Stimulated activated CD8-positive, alpha-beta memory T cell treated with anti-CD3 and anti-CD28 coated beads, Interleukin-4, amount 100 ng/mL, for 24 hours (primary cell): ENCODE results near the gene PDIA5.
"Not testable (repeated sequence)": the region's sequence is repeated elsewhere in the genome, so short reads cannot be mapped to it uniquely, and the experiment has no call there.

ENCODE experiments used
- DNase-seq: peaks from one replicate; pipeline ENCODE4 v3.0.0-alpha.2; 2020; ENCODE audit warnings: low read depth

PDIA5 gene

GRCh38 chr3:123150449-123151215 lies 83.8 kb downstream of the PDIA5 start:
- no peak for DNase-seq

GRCh38 chr3:123151251-123151705 lies 84.5 kb downstream of the PDIA5 start:
- no peak for DNase-seq

DNA sequence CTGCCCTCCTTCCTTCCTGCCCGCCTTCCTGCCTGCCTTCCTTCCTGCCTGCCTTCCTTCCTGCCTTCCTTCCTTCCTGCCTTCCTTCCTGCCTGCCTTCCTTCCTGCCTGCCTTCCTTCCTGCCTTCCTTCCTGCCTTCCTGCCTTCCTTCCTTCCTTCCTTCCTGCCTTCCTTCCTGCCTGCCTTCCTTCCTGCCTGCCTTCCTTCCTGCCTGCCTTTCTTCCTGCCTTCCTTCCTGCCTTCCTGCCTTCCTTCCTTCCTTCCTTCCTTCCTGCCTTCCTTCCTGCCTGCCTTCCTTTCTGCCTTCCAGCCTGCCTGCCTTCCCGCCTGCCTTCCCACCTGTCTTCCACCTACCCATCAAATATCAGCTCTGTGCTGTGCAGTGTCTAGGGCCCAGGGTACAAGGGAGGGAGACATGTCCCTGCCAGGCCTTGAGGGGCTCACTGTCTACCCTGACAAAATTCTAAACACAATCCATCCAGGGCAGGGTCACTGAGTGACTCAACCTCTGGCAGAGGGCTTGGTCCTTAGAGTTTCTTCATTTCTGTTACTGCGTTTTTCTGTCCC lies 85.1 kb downstream of the PDIA5 start:
- DNase-seq, result not testable (repeated sequence)

GRCh38 chr3:123152687-123153086 lies 85.9 kb downstream of the PDIA5 start:
- no peak for DNase-seq

GRCh38 chr3:123153125-123154019 lies 86.5 kb downstream of the PDIA5 start:
- DNase-seq, result no peak

DNA sequence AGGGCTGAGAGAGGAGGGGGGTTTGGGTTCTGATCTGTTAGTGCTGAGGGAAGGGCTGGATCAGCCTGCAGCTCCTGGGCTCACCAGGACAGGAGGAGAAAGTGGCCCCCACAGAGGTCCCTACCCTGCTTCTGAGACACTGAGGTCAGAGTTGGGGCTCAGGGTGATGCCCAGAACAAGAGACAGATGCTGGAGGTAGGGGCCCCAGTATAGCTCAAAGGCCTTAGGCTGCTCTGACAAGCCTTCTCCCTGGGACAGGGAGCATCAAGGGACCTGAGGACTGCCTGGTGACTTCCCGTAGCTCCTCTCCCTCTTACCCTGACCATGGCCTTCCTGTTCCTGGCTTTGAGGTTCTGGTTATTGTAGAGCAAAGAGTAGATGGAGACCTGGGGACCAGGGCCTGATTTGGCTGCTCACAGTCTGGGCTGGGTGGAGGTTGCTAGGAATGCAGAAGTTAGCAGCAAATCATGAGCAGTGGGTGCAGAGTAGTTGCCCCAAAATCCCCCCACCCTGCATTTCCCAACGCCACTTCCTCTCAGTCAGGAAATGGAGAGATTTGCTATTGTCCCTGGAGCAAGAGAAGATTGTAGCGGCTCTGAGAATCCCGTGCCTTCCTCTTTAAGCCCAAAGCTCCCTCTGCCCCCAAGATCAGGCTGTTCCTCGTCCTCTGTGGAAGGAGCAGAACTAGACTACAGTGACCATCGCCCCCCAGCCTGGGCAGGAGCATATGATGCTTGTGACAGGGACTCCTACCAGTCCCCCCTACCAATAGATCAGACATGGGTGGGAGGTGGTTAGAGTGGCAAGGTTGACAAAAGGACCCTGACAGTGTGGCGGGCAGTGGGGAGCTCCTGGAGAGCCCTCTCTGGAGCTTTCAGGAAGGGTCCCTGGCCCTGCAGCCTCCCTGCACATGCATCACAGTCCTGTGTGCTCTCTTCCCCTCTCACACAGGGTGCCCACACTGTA lies 87.5 kb downstream of the PDIA5 start:
- DNase-seq, result no peak

DNA sequence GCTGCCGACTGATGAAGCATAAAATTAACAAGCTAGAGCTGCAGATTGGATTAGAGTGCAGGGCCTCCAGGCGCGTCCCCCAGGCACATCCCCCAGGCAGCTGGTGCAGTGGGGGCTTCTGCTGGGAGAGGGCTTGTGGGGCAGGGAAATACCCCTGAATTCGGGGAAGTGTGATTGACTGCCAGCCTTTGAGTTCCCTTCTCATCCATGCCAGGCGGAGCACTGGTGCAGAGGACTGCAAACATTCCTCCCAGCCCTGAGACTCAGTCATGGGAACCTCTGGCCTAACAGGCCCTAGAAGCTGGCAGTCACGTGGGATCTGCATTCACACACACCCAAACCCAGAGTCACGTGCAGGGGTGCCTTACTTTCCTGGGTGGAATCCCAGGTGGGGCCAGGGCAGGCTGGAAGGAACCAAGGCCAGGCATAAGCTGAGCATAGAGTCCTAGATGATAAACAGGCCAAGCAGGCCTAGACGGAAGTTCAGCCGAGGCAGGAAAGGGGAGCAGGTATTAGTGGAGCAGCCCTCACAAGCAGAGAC lies 88.7 kb downstream of the PDIA5 start:
- DNase-seq, result no peak

- no peak for DNase-seq
Measured at GRCh38 chr3:123156276-123156995, 89.6 kb downstream of the PDIA5 start.

- DNase-seq, result no peak
Measured at GRCh38 chr3:123157209-123157597, 90.4 kb downstream of the PDIA5 start.

DNA sequence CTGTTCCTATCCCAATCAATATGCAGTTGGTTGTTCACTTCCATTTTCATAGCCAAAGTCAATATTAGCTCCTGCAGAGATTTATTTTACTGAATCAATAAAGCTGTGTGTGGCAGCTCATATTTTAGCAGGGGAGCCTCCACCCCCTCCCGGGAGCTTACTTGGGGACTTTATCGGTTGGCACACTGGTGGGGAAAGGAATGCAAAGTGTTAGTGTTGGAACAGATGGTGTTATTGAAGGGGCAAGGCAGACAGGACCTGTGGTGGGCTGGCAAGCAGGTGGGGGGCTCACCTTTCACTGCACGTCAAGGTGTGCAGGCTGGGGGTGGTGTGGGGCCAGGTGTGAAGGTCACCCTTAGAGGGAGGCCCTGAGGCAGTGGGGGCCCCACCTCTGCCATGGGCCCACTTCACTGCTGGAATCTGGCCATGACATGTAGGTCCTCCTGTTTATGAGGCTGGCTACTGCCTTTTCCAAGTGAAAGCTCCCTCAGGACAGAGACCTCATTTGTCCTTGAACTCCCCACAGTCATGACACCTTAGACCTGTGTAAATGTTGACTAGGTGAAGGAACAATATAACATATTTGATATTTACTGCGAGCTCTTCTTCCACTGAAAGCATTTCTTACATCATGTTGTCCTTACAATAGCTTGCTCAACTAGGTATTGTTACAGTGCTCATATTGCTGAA lies 90.9 kb downstream of the PDIA5 start:
- DNase-seq, result no peak

DNA sequence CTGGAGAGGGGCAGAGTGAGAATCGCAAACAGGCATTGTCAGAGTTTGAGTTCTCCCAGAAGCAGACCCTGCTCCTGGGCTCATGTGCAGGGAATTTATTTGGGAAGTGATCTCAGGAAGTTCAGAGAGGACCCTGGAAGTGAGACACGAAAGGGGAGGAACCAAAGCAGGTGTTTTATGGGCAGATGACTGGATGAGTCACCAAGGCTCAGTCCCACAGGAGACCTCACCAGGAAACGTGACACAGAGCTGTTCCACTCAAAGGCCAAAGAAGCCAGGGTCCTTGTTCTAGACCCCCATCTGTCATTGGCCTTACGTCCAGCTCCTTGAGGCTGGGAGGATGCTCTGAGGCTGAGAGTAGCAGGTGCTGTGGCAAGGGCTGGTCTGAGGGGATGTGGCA lies 91.5 kb downstream of the PDIA5 start:
- no peak for DNase-seq

- no peak for DNase-seq
Measured at GRCh38 chr3:123158899-123159390, 92.1 kb downstream of the PDIA5 start.

GRCh38 chr3:123159926-123160635 lies 93.3 kb downstream of the PDIA5 start:
- no peak for DNase-seq

GRCh38 chr3:123161167-123161566 lies 94.3 kb downstream of the PDIA5 start:
- no peak for DNase-seq

- DNase-seq, result no peak
Measured at GRCh38 chr3:123163141-123163540, 96.3 kb downstream of the PDIA5 start.

DNA sequence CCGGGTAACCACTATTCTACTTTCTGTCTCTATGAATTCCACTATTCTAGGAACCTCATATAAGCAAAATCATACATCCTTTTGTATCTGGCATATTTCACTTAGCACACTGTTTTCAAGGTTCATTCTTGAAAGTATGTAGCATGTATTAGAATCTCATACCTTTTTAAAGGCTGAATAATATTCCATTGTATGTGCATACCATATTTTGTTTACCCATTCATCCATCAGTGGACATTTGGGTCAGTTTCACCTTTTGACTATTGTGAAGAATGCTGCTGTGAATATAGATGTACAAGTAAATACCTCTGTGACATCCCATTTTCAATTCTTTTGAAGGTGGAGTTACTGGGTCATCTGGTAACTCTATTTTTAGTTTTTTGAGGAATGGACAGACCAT lies 98.3 kb downstream of the PDIA5 start:
- no peak for DNase-seq

DNA sequence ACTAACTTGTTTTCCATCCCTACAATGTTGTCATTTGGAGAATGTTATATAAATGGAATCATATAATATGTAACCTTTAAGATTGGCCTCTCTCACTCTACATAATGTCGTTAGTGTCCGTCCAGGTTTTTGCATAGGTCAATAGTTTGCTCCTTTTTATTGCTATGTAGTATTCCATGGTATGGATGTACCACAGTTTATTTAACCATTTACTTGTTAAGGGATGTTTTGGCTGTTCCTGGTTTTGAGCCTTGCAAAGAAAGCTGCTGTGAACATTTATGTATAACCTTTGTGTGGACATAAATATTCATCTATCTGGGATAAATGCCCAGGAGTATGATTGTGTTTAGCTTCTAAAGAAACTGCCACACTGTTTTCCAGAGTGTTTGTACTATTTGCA lies 100.9 kb downstream of the PDIA5 start:
- DNase-seq, result no peak

GRCh38 chr3:123168122-123168521 lies 101.3 kb downstream of the PDIA5 start:
- DNase-seq, result no peak

DNA sequence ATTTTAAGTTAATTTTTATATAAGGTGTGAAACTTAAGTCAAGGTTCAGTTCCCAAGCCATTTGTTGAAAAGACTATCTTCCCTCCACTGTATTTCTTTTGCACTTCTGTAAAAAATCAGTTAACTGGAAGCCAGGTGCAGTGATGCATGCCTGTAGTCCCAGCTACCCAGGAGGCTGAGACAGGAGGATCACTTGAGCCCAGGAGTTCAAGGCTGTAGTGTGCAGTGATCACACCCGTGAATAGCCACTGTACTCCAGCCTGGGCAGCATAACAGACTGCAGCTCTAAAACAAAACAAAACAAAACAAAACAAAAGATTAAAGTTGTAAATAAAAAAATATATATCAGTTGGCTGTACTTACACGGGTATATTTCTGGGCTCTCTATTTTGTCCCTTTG lies 101.8 kb downstream of the PDIA5 start:
- no peak for DNase-seq
